GM21528 (cell line): ENCODE results near the gene SYPL2.
"Not testable (repeated sequence)": the region's sequence is repeated elsewhere in the genome, so short reads cannot be mapped to it uniquely, and the experiment has no call there.

Experiments used
- ATAC-seq: cut with Tn5 transposase; IDR thresholded peaks from one replicate; pipeline ENCODE4 v1.9.1; 2021; ENCODE audit warnings: mild to moderate bottlenecking, moderate library complexity; ENCODE audit not compliant: unreplicated experiment, low FRiP score

The SYPL2 gene

GRCh38 chr1:109468903-109469302 lies 2.6 kb downstream of the SYPL2 start:
- ATAC-seq = no peak

GRCh38 chr1:109470245-109470644 lies 3.9 kb downstream of the SYPL2 start:
- ATAC-seq = no peak

GRCh38 chr1:109472779-109473178 lies 6.4 kb downstream of the SYPL2 start:
- no peak for ATAC-seq

GRCh38 chr1:109473284-109474057 lies 7.1 kb downstream of the SYPL2 start:
- ATAC-seq = not testable (repeated sequence)

- ATAC-seq = no peak
Measured at GRCh38 chr1:109474697-109475096, 8.4 kb downstream of the SYPL2 start.

GRCh38 chr1:109475261-109475660 lies 8.9 kb downstream of the SYPL2 start:
- ATAC-seq = no peak

GRCh38 chr1:109476825-109477224 lies 10.5 kb downstream of the SYPL2 start:
- ATAC-seq = no peak

- ATAC-seq = no peak
Measured at GRCh38 chr1:109477821-109478220, 11.5 kb downstream of the SYPL2 start.

GRCh38 chr1:109478806-109479205 lies 12.5 kb downstream of the SYPL2 start:
- ATAC-seq = no peak

GRCh38 chr1:109479311-109479710 lies 13.0 kb downstream of the SYPL2 start:
- ATAC-seq = no peak

- ATAC-seq = no peak
Measured at GRCh38 chr1:109479901-109480300, 13.6 kb downstream of the SYPL2 start.

- no peak for ATAC-seq
Measured at GRCh38 chr1:109481646-109482045, 15.3 kb downstream of the SYPL2 start.

- no peak for ATAC-seq
Measured at GRCh38 chr1:109482242-109482641, 15.9 kb downstream of the SYPL2 start.

- ATAC-seq = peak; percentile 11
Measured at GRCh38 chr1:109482791-109483671, 16.7 kb downstream of the SYPL2 start.

GRCh38 chr1:109483672-109484518 lies 17.5 kb downstream of the SYPL2 start, which contains the start of gene ATXN7L2:
TSS of gene ATXN7L2 (plus strand) at chr1:109483905. CDS start at chr1:109483954, 49 bp downstream.
- peak; percentile 74 for ATAC-seq

- no peak for ATAC-seq
Measured at GRCh38 chr1:109484519-109484975, 18.2 kb downstream of the SYPL2 start.

- ATAC-seq = no peak
Measured at GRCh38 chr1:109485001-109485400, 18.7 kb downstream of the SYPL2 start.

GRCh38 chr1:109487261-109487660 lies 20.9 kb downstream of the SYPL2 start:
- ATAC-seq = no peak

- no peak for ATAC-seq
Measured at GRCh38 chr1:109488201-109488600, 21.9 kb downstream of the SYPL2 start.

GRCh38 chr1:109488696-109489095 lies 22.4 kb downstream of the SYPL2 start:
- ATAC-seq = no peak
